Measurements from ENCODE around the gene PLPPR3. TPM values are rescaled to one million over a fixed set of nuclear protein-coding genes. Genes with fewer than 3 reads are reported as not detected.

PLPPR3 gene
- total and polyA plus RNA-seq, 4 donors: 3.1 TPM; not detected in 3

DNA sequence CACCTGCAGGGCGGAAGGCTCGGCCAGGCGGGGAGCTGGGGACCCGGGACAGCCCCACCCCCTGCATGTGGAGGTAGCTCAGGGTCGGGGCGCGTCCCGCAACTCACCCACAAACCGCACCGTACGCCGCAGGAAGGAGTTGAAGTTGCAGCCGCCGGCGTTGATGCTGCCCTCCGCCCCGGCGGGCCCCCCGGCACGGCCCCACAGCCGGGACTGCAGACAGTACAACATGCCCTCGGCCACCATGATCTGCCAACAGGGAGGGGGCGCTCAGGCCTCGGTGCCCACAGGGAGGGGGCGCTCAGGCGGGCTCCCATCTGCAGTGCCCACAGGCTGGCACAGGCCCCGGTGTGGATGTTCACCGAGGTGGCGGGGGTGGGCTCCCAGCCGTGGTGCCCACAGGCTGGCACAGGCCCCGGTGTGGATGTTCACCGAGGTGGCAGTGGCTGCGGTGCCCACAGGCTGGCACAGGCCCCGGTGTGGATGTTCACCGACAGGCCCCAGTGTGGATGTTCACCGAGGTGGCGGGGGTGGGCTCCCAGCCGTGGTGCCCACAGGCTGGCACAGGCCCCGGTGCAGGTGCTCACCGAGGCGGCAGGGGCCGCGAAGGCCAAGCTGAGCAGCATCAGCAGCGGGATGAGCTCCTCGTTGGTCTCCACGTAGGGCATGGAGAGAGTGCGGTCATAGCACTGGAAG, 6.5 kb downstream of the PLPPR3 start:
- Histone ChIP-seq H3K36me3 (ENCODE audit: control insufficient read depth in 4 of 4, insufficient read depth in 3 of 4, low read depth in 1 of 4, low read length in 3 of 4) (peaks cover 5 to 20% (median 14%) of the 10 kb centered on the region in 4 donors), H3K27me3 (ENCODE audit: control insufficient read depth in 4 of 4, insufficient read depth in 4 of 4, low read length in 3 of 4) (no peaks in the 10 kb centered on the region), H3K27ac (ENCODE audit: low read depth in 1 of 2, low read length in 2 of 2) (no peak overlapping the region), H3K9me3 (ENCODE audit: control insufficient read depth in 4 of 4, low read length in 3 of 4) (no peaks in the 10 kb centered on the region), H3K4me1 (ENCODE audit: control insufficient read depth in 4 of 4, insufficient read depth in 4 of 4, low read length in 3 of 4) (no peaks in the 10 kb centered on the region), H3K9ac (ENCODE audit: low read depth in 1 of 2, low read length in 2 of 2) (no peak overlapping the region), H3K4me3 (ENCODE audit: low read depth in 1 of 3, low read length in 3 of 3) (no peak overlapping the region)
- 95% methylated on average over 47 of the region's 47 CpGs for WGBS
- TF ChIP-seq JUND (IDR thresholded peaks at IDR 0.05) (no peak), FOXA2 (IDR thresholded peaks at IDR 0.05) (no peak), NR2F2 (IDR thresholded peaks at IDR 0.05) (no peak), GABPA (IDR thresholded peaks at IDR 0.05 in 1 of 2, conservative IDR thresholded peaks at IDR 0.05 in 1 of 2) (no peak), TAF1 (conservative IDR thresholded peaks at IDR 0.05) (no peak), SP1 (IDR thresholded peaks at IDR 0.05) (no peak), RXRA (IDR thresholded peaks at IDR 0.05) (no peak), RAD21 (IDR thresholded peaks at IDR 0.05) (no peak)
- TF ChIP-seq, protein P1, sequence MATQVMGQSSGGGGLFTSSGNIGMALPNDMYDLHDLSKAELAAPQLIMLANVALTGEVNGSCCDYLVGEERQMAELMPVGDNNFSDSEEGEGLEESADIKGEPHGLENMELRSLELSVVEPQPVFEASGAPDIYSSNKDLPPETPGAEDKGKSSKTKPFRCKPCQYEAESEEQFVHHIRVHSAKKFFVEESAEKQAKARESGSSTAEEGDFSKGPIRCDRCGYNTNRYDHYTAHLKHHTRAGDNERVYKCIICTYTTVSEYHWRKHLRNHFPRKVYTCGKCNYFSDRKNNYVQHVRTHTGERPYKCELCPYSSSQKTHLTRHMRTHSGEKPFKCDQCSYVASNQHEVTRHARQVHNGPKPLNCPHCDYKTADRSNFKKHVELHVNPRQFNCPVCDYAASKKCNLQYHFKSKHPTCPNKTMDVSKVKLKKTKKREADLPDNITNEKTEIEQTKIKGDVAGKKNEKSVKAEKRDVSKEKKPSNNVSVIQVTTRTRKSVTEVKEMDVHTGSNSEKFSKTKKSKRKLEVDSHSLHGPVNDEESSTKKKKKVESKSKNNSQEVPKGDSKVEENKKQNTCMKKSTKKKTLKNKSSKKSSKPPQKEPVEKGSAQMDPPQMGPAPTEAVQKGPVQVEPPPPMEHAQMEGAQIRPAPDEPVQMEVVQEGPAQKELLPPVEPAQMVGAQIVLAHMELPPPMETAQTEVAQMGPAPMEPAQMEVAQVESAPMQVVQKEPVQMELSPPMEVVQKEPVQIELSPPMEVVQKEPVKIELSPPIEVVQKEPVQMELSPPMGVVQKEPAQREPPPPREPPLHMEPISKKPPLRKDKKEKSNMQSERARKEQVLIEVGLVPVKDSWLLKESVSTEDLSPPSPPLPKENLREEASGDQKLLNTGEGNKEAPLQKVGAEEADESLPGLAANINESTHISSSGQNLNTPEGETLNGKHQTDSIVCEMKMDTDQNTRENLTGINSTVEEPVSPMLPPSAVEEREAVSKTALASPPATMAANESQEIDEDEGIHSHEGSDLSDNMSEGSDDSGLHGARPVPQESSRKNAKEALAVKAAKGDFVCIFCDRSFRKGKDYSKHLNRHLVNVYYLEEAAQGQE (IDR thresholded peaks at IDR 0.05): no peak
- TF ChIP-seq, protein P2, sequence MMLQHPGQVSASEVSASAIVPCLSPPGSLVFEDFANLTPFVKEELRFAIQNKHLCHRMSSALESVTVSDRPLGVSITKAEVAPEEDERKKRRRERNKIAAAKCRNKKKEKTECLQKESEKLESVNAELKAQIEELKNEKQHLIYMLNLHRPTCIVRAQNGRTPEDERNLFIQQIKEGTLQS (IDR thresholded peaks at IDR 0.05): no peak
- TF ChIP-seq, protein P3, sequence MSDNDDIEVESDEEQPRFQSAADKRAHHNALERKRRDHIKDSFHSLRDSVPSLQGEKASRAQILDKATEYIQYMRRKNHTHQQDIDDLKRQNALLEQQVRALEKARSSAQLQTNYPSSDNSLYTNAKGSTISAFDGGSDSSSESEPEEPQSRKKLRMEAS (IDR thresholded peaks at IDR 0.05): no peak
- TF ChIP-seq, protein P4, sequence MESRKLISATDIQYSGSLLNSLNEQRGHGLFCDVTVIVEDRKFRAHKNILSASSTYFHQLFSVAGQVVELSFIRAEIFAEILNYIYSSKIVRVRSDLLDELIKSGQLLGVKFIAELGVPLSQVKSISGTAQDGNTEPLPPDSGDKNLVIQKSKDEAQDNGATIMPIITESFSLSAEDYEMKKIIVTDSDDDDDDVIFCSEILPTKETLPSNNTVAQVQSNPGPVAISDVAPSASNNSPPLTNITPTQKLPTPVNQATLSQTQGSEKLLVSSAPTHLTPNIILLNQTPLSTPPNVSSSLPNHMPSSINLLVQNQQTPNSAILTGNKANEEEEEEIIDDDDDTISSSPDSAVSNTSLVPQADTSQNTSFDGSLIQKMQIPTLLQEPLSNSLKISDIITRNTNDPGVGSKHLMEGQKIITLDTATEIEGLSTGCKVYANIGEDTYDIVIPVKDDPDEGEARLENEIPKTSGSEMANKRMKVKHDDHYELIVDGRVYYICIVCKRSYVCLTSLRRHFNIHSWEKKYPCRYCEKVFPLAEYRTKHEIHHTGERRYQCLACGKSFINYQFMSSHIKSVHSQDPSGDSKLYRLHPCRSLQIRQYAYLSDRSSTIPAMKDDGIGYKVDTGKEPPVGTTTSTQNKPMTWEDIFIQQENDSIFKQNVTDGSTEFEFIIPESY (IDR thresholded peaks at IDR 0.05): no peak
- no peak for DNase-seq (ENCODE audit: low spot score)

DNA sequence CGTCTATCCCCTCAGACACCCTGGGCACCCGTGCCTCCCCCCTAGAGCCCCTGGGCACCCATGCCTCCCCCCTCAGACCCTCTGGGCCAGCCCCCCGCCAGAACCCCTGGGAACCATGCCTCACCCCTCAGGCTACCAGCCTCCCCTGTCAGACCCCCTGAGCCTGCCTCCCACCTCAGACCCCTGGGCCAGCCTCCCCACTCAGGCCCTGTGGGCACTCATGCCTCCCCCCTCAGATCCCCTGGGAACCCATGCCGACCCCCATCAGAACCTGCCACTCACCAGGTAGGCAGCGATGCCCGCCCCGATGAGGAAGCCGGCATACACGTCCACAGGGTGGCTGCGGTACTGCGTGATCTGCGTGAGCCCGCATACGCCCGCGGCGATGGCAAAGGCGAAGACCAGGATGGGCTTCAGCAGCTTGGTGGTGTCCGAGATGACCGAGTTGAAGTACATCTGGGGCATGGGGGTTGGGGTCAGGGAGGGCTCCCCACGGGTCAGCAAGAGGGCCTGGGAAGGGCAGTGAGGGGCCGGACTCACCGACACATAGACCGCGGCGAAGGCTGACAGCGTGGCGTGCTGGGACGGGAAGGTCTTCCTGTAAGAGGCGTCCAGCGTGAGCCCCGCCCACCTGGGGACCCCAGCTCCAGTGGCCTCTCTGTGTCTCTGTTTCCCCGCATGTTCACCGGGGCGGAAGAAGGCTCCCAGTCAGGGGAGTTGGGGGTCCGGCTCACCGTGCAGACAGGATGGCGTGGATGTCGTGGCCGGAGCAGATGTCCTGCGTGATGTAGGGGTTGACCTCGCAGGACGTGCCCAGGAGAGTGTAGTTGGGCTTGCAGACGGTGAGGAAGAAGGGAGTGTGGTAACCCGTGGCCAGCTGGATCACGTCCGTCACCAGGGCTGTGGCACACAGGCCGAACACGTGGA, 7.3 kb downstream of the PLPPR3 start:
- Histone ChIP-seq H3K27ac (ENCODE audit: low read depth in 1 of 2, low read length in 2 of 2) (no peak overlapping the region), H3K9ac (ENCODE audit: low read depth in 1 of 2, low read length in 2 of 2) (no peak overlapping the region), H3K4me3 (ENCODE audit: low read depth in 1 of 3, low read length in 3 of 3) (no peak overlapping the region), H3K36me3 (ENCODE audit: control insufficient read depth in 4 of 4, insufficient read depth in 3 of 4, low read depth in 1 of 4, low read length in 3 of 4) (peaks cover 12 to 28% (median 20%) of the 10 kb centered on the region in 4 donors), H3K9me3 (ENCODE audit: control insufficient read depth in 4 of 4, low read length in 3 of 4) (no peaks in the 10 kb centered on the region), H3K27me3 (ENCODE audit: control insufficient read depth in 4 of 4, insufficient read depth in 4 of 4, low read length in 3 of 4) (no peaks in the 10 kb centered on the region), H3K4me1 (ENCODE audit: control insufficient read depth in 4 of 4, insufficient read depth in 4 of 4, low read length in 3 of 4) (no peaks in the 10 kb centered on the region)
- TF ChIP-seq, protein P5, sequence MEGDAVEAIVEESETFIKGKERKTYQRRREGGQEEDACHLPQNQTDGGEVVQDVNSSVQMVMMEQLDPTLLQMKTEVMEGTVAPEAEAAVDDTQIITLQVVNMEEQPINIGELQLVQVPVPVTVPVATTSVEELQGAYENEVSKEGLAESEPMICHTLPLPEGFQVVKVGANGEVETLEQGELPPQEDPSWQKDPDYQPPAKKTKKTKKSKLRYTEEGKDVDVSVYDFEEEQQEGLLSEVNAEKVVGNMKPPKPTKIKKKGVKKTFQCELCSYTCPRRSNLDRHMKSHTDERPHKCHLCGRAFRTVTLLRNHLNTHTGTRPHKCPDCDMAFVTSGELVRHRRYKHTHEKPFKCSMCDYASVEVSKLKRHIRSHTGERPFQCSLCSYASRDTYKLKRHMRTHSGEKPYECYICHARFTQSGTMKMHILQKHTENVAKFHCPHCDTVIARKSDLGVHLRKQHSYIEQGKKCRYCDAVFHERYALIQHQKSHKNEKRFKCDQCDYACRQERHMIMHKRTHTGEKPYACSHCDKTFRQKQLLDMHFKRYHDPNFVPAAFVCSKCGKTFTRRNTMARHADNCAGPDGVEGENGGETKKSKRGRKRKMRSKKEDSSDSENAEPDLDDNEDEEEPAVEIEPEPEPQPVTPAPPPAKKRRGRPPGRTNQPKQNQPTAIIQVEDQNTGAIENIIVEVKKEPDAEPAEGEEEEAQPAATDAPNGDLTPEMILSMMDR (IDR thresholded peaks at IDR 0.05; ENCODE audit: low read depth, low read length, missing input control): no peak
- TF ChIP-seq FOXA2 (IDR thresholded peaks at IDR 0.05) (no peak), TAF1 (conservative IDR thresholded peaks at IDR 0.05) (no peak), FOXA1 (IDR thresholded peaks at IDR 0.05) (no peak), RXRA (IDR thresholded peaks at IDR 0.05) (no peak), SP1 (IDR thresholded peaks at IDR 0.05) (no peak), EGR1 (IDR thresholded peaks at IDR 0.05; ENCODE audit: low read depth in 2 of 2) (no peak), HNF4A (conservative IDR thresholded peaks at IDR 0.05) (no peak), RAD21 (IDR thresholded peaks at IDR 0.05) (no peak)
- TF ChIP-seq, protein P4 (IDR thresholded peaks at IDR 0.05): no peak
- TF ChIP-seq, protein P2 (IDR thresholded peaks at IDR 0.05): no peak
- DNase-seq (ENCODE audit: low spot score): no peak
- WGBS: 90% methylated on average over 49 of the region's 49 CpGs
